Glomerular endothelial cell (primary cell): ENCODE data around the gene EWSR1. TPM values are rescaled to one million over a fixed set of nuclear protein-coding genes. Genes with fewer than 3 reads are reported as not detected.
"Not testable (repeated sequence)": the region's sequence is repeated elsewhere in the genome, so short reads cannot be mapped to it uniquely, and the experiment has no call there.

ENCODE experiments used
- DNase-seq: peaks from one replicate; pipeline ENCODE4 v3.0.0-alpha.2; 2011; ENCODE audit warnings: low read depth, low spot score; ENCODE audit errors: extremely low read depth
- total RNA-seq: library from RNA; depleted of rRNA; stranded (reverse); fragments of >200 nt; gene quantifications from 2 replicates; pipeline ENCODE4 v1.2.3, GENCODE V29; 2015

The EWSR1 gene
- total RNA-seq, 1 donor from 2014 or later = 216 TPM

DNA sequence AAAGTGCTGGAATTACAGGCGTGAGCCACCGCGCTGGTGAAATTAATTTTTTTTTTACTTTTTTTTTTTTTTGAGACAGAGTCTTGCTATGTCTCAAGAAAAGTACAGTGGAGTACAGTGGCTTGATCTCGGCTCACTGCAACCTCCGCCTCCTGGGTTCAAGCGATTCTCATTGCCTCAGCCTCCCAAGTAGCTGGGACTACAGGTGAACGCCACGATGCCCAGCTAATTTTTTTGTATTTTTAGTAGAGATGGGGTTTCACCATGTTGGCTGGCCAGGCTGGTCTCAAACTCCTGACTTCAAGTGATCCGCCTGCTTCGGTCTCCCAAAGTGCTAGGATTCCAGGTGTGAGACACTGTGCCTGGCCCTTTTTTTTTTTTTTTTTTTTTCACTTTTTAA, 20.2 kb upstream of the EWSR1 start:
- not testable (repeated sequence) for DNase-seq

DNA sequence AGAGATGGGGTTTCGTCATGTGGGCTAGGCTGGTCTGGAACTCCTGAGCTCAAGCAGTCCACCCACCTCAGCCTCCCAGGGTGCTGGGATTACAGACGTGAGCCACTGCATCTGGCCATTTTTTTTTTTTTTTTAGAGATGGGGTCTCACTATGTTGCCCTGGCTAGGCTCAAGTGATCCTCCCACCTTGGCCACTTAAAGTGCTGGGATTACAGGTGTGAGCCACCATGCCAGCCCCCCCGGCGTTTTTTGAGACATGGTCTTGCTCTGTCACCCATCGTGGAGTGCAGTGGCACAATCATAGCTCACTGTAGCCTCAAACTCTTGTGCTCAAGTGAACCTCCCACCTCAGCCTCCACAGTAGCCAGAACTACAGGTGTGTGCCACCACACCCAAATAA, 16.8 kb upstream of the EWSR1 start:
- no peak for DNase-seq

DNA sequence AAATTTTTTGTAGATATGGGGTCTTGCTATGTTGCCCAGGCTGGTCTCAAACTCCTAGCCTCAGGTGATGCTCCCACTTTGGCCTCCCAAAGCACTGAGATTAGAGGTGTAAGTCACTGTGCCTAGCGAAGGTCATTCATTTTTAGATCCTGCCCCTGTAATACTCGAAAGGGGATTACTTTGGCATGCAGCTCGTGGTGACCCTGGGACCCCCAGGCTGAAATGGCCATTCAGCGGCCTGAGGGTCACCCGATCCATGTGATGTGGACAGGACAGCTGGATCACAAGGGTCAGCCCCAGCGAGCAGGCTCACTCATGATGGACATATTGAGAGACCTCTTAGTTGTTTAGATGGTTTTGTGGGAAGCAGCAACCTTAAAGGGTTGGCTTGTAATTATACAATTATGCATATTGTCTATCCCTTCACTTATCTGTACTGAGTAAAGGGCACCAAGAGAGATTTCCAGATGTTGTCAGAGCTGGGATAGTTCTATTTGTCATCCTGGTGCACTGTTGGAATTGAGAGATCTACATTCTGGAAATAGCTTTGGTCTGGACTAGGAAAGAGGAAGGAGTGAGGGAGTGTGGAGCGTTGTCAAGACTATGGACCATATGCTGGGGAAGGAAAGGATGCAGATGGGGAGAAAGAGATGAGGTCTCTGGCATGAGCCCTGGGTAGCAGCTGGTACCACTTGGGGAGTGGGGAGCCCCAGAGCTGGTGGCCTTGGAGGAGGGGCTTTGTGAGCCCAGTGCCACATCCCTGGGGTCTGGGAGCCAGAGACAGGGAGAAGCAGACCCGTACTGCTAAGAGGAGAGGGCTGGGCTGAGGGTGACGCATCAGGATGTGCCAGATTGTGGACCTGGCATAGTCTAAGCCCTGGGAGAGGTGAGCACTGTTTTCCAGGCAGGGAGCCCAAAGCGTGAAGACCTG, 15.8 kb upstream of the EWSR1 start:
- no peak for DNase-seq

DNA sequence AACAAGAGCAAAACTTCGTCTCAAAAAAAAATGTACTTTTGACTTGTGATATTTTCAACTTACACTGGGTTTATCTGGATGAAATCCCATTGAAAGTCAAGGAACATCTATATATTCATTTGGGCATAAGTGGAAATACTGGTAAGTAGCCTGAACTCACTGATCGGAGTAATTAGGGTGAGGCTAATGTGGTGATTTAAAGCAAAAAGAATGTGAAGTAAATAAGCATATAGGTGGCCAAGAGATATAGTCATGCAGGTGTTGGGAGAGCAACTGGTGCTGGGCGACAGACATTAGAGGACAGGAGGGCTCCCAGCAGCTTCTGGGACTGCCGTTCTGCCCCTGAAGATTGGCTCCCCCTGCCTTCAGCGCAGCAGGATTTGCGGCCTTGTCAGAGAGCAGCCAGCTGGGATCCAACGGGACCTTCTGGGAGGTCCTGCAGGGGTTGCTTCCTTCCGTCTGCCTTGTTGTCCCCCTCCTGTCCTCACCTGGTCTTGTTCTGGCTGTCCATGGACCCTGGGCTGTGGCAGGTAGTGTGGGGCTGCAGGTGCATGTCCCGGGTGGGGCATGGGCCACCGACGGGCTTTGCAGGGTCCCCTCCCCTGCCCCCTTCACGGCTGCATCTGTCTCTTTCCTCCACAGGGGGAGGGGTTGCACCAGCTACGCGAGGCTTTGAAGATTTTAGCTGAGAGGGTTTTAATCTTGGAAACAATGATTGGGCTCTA, 14.3 kb upstream of the EWSR1 start:
- no peak for DNase-seq

DNA sequence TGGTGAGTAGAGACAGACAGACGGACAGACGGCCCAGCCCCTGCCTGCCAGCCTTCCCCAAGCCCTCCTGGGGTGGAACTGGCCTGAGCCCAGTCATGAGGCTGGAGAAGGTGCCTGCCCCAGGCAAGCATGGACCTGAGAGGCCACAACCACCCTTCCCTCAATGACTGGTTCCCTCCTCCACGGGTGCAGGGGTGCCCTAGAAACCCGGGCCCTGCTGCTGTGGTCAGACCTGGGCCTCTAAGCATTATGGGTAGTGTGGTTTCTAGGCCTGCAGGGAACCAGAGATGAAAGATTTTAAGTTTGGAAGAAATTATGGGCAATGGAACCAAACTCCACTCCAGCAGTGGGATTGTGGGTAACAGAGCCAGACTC, 13.8 kb upstream of the EWSR1 start:
- DNase-seq = no peak

DNA sequence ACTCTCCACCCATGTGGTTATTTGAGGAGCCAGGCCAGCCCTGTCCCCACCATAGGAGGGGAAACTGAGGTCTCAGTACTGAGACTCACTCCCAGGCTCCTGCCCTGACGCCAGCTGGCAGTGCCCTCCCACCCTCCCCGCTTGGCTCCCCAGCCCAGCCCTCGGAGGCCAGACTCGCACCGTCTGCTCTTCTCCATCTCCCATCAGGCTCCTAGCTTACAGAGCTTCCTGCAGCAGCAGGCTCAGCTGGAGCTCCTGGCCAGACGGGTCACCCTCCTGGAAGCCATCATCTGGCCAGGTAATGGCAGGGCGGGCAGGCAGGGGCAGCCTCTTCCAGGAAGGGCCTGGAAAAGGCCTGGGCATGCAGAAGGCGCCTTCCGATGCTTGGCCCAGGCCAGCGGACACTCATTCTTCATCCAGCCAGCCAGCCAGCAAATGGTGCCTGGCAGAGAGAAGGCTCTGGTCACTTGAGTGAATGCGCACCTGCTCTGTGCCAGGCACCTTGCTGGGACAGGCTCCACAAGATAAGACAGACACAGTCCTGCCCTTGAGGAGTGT, 12.9 kb upstream of the EWSR1 start:
- no peak for DNase-seq

DNA sequence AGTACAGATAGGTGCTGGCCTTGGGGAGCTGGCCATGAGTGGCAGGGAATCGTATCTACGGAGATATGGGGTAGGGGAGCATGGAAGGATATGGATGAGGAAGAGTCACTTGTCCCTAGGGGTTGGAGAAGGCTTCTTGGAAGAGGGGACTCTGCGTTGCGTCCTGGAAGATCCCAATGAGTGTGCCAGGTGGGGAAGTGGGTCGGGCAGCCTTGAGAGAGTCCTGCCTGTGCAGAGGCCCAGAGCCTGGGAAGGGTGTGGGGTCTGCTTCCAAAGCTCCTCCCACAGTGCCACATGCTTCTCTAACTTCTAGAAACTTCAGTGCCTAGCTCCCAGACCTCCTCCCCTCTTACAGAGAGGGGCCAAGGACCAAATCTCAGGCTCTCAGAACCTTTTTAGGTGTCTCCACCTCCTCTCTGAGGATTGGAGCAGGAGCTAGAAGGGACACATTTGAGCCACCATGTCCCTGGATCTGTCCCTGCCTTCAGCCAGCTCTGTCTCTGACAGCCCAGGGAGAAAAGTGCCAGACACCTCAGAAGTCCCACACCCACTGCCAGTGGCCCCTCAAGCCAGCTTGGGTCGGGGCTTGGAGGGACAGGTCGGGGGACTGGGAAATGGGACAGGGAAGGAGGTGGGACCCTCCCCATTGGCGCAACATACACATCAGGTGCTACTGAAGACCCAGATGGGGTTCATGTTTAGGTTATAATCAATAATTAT, 11.3 kb upstream of the EWSR1 start:
- DNase-seq = no peak

DNA sequence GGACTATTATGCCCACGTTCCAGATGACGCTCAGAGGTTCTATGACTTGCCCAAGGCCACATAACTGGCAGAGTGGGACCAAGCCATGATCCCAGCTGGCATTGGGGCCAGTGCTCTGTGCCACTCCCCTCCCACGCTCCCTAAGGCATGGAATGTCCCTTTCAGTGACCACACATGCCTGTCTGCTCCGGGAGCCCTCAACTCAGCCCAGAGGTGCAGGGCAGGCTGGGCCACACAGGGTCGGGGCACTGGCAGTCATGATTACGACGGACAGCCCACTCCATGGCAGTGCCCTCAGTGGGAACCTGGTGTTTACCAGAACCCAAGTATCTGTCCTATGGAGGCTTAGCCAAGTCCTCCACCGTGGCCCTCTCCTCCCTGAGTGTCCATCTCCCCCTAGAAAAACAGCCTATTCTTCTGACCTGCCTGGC, 10.3 kb upstream of the EWSR1 start:
- DNase-seq = no peak

DNA sequence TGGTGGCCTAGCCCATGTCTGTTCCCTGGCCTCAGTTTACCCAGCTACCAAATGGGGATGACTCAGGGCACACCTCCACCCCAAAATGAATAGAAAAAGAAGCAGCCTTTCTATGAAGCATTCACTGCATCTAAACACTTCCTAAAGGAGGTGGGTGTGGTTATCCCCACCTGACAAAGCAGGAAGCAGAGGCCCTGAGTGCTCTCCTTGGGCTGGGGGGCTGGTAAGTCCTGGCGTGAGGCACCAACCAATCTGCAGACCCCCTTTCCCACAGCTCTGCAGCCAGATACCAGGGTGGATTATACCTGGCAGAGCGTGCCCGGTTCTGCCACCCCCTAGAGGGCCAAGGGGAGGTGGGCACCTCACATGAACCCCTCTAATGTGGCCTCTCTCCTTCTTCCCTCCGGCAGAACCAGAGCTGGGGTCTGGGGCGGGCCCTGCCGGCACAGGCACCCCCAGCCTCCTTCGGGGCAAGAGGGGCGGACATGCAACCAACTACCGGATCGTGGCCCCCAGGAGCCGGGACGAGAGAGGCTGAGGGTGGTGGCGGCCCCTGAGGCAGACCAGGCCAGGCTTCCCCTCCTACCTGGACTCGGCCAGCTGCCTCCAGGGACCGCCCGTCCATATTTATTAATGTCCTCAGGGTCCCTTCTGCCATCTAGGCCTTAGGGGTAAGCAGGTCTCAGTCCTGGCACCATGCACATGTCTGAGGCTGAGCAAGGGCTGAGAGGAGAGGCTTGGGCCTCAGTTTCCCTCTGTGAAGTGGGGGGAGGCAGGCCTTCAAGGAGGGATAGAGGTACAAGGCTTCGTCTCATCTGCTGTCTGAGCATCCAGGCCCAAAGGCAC, 9.4 kb upstream of the EWSR1 start:
- no peak for DNase-seq

DNA sequence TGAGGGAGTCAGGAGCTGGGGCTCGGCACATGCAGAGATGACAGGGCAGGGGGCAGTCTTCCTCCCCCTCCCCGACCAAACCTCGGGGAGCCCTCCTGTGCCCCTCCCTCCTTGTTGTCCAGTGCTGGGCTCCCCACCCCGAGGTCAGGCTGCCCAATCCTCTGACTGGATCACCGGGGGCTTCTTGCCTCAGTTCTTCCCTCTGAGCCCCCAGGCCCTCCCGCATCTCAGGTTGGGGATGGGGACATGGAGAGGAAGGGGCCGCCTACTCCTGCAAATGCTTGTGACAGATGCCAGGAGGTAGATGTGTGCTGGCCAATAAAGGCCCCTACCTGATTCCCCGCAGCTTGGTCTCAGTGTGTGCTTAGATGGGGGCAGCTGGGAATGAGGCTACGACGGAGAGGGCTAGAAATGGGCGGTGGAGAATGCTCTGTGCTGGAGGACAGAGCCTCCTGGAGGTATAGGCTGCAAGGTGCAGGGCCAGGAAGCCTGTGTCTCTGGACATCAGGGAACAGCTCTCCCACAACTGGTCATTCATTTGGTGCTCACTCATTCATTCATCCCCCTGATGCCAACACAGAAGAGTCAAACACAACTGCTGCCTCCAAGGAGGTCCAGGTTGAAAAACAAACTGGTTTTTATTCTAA, 8.7 kb upstream of the EWSR1 start:
- no peak for DNase-seq

DNA sequence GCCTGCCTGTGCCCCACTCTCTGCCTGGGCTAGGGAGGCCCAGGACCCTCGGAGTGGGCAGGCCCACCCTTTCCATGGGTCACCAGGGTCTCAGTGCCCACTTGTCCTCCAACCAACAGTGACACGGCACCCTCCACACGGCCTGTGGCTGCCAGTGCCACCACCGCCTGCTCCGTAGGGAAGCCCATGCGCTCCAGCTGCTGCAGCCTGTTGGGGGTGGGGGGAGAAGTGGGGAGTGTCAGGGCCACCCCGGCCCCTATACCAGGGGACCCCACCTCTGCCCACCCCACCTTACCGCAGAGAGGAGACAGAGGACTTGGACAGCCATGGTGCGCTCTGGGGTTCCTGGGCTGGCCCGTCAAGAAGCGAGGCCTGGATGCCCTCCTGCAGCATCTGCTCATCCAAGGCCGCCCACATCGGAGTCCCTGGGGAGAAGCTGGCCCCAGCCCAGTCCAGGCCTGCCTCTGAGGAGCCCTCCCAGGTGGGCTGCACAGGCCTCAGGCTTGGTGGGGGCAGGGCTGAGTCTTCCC, 8.0 kb upstream of the EWSR1 start:
- no peak for DNase-seq

DNA sequence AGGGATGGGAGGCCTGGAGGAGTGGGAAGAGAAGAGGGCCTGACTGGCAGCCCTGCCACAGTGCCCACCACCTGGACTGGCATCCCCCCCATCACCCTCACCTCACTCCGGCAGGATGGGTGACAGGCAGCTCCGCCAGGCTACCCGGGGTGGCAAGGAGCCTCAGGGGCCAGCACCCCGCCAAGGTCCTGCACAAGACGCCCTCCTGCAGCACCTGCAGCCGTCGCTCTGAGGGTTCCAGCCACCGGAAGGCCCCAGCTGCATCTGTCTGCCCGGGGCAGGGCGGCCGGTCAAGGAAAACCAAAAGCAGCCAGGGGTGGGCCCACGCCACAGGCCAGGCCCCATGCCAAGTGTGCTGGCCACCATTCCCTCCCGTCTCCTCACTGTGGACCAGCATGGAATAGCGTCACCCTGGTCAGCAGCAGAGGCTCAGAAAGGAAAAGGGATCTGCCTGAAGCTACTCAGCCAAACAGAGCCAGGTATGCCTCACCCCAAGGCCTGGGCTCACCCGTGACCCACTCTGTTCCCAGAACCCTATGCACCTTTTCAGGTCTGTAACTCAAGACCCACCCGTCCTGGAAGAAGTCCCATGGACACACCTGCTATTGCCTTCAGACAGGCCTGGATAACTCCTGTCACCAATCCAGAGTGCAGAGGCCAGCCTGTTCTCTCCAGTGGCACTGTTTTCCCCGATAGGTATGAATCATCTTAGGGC, 7.3 kb upstream of the EWSR1 start:
- no peak for DNase-seq

DNA sequence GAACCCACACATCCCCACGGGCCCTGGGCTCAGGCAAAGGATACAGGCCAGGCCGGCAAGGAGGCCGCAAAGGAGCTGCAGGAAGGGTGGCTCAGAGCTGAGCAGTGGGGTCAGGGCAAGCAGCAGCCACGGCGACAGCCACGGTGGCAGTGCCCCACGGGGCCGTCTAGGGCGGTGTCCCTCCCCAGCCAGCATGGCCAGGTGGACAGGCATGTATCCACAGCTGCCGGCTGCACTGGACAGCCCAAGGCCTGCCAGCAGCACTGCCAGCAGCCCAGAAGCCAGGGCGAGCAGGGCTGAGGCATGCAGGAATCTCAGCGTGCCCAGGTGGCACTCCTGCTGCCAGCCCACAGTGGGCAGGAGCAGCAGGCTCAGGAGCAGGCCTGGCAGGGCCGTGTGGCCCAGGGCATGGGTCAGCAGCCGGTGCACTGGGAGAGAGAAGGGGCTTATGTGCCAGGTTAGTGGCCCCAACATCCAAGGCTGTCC, 4.2 kb upstream of the EWSR1 start:
- no peak for DNase-seq

DNA sequence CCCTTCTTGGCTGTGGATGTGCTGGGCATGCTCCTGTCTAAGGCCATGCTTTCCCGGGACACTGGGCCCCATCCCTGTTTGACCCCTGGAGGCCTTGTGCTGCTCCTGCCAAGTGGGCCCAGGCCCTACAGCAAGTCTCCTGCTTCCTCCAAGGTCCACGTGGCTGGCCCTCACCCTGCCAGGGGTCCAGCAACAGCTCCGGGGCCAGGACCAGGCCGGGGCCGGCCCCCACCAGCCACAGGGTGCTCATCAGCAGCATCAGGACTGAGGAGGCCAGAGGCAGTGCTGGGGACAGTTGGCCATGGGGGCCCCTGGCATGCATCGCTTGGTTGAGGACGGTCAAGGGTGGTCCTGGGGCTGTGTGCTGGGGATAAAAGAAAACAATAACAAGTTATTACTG, 2.8 kb upstream of the EWSR1 start:
- no peak for DNase-seq

DNA sequence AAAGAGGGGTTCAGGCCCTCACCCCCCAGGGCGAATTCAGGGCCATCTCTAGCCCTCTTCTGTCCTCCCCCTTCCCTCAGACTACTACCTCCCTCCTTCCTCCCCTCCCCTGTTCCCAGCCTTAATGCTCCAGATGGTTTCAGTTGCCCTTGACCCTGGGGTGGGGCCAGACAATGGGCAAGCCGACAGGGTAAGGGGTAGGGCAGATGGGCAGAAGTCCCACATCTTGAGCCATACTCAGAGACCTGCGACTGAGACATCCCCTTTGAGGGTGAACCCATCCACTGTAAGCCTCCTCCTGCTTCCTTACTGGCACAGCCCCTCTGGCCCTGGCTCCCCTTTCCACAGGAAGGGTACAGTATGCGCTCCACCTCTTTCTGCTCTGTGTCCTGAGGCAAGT, 2.1 kb upstream of the EWSR1 start:
- DNase-seq = no peak

DNA sequence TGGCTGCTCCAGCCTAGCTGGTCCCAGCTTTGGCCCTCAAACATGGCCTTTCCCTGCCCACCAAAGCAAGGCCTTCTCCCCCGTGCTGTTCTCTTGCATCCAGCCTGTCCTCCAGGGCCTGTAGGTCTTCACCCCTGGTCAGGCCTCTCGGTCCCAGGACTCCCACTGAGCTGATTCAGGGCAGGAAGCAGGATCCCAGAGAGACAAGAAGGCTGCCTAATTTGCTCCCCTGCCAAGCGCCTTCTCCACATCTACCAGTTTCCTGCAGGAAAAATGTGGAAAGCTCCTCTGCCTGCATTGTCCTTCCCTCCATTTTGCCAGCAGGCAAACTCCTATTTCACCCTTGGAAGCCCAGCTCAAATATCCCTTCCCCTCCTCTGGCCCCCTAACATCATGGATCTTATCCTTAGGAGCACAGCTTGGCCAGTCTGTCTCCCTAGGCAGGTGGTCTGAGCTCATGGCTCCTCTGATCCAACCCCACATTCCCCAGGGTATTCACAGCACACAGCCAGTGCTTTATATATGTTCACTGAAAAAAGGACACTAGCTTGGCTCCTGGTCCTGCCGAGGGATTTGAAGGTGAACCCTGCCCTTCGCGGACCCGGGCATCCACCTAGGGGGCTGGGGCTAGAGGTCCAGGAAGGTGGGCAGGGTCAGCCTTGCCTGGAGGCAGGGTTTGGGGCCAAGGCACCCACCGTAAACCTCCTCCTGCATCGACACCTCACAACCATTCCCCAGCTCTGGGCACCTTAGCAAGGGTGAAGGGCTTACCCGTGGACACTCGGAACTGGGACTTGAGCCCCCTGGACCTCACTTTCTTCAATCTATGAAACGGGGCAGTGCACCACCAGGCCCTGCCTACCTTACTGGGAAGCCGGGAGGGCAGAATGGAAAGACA, 1.3 kb upstream of the EWSR1 start:
- DNase-seq = no peak

DNA sequence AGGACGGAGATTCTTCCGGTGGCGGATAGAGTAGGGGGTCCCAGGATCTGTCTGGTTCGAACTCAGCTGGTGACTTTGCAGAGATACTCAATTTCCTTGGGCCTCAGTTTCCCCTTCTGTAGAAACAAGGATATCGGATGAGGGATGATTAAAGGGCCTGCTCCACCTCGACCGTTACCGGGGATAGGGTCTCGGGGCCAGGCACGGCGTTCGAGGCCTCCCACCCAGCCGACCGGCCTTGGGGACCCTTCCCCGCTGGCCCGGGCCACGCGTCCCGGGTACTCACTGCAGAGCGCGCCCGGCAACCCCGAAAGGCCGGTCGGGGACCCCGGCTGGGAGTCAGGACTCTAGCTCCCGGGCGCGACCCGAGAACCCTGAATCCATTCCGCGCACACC, 608 bp upstream of the EWSR1 start:
- DNase-seq = no peak
